GM12878 (cell line): Measurements from ENCODE around the gene TAS2R10.

Experiments
- KAT2A ChIP-seq: conservative IDR thresholded peaks from 2 replicates; pipeline ENCODE4 v1.6.1; 2011; ENCODE audit warnings: low read depth, low read length; ENCODE audit not compliant: control insufficient read depth
- RAD51 ChIP-seq: fragments of 450-650 bp; IDR thresholded peaks from 2 replicates; pipeline ENCODE4 v1.6.1; 2016; ENCODE audit warnings: moderate library complexity, mild to moderate bottlenecking, inconsistent platforms
- SP1 ChIP-seq: IDR thresholded peaks from one replicate; pipeline ENCODE4 v1.6.1; 2011; ENCODE audit warnings: low read depth, low read length
- SUZ12 ChIP-seq: fragments of 200-600 bp; sonication (generic); IDR thresholded peaks from one replicate; pipeline ENCODE4 v1.6.1; 2018; ENCODE audit warnings: antibody characterized with exemption, mild to moderate bottlenecking; ENCODE audit not compliant: unreplicated experiment
- TF ChIP-seq, protein P1 (sequence below): IDR thresholded peaks from 2 replicates; pipeline ENCODE4 v1.6.1; 2012; ENCODE audit warnings: improper control_type of control experiment, low read depth, low read length; ENCODE audit not compliant: insufficient replicate concordance

DNA sequence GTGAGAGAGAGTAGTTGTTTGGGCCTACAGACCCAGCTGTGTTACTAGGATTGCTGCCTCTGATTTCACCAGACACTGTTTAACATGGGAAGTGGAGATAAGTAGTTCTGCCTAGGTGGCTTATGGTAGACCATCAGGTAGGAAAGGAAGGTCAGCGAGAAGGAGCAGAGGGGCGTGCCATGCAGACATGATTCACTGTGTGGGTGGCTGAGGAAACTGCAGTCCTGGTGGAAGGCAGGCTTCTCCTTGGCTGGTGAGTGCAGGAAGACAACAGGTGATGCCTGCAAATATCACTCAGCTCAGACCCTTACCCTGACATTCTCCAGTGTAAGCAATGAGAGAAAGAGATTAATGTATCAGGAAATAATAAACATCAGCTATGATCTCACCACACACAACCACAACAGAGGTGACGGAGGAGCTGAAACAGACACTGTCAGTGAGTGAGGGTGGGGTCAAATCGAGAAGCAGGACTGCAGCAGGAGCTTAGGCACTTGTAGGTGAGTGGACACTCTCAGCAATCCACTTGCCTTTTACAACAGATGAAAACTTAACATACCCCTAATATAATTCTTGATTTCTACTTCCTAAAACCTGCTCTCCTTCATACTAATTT is 25.2 kb upstream of the TAS2R10 start:
- no peak for TF ChIP-seq SUZ12
- no peak for TF ChIP-seq KAT2A
- no peak for TF ChIP-seq RAD51
- TF ChIP-seq SP1 = no peak
- TF ChIP-seq, protein P1, sequence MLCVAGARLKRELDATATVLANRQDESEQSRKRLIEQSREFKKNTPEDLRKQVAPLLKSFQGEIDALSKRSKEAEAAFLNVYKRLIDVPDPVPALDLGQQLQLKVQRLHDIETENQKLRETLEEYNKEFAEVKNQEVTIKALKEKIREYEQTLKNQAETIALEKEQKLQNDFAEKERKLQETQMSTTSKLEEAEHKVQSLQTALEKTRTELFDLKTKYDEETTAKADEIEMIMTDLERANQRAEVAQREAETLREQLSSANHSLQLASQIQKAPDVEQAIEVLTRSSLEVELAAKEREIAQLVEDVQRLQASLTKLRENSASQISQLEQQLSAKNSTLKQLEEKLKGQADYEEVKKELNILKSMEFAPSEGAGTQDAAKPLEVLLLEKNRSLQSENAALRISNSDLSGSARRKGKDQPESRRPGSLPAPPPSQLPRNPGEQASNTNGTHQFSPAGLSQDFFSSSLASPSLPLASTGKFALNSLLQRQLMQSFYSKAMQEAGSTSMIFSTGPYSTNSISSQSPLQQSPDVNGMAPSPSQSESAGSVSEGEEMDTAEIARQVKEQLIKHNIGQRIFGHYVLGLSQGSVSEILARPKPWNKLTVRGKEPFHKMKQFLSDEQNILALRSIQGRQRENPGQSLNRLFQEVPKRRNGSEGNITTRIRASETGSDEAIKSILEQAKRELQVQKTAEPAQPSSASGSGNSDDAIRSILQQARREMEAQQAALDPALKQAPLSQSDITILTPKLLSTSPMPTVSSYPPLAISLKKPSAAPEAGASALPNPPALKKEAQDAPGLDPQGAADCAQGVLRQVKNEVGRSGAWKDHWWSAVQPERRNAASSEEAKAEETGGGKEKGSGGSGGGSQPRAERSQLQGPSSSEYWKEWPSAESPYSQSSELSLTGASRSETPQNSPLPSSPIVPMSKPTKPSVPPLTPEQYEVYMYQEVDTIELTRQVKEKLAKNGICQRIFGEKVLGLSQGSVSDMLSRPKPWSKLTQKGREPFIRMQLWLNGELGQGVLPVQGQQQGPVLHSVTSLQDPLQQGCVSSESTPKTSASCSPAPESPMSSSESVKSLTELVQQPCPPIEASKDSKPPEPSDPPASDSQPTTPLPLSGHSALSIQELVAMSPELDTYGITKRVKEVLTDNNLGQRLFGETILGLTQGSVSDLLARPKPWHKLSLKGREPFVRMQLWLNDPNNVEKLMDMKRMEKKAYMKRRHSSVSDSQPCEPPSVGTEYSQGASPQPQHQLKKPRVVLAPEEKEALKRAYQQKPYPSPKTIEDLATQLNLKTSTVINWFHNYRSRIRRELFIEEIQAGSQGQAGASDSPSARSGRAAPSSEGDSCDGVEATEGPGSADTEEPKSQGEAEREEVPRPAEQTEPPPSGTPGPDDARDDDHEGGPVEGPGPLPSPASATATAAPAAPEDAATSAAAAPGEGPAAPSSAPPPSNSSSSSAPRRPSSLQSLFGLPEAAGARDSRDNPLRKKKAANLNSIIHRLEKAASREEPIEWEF = no peak
